GM23338 (cell line): ENCODE data around the gene MAGI1. TPM values are rescaled to one million over a fixed set of nuclear protein-coding genes. Genes with fewer than 3 reads are reported as not detected.

Experiments used
- ATAC-seq: fragments of 200-7000 bp; cut with Tn5 transposase; 3 replicates; pipeline ENCODE4 v1.9.1; 2020
- DNase-seq: peaks from one replicate; pipeline ENCODE4 v3.0.0-alpha.2; 2015; ENCODE audit warnings: low spot score
- H2AFZ ChIP-seq: fragments of 200-600 bp; sonication (generic); 2 replicates; pipeline ENCODE4 v1.8.0; 2016; ENCODE audit warnings: antibody characterized with exemption, mild to moderate bottlenecking, moderate library complexity
- H3F3A ChIP-seq: fragments of 200-600 bp; sonication (generic); replicated peaks from 2 replicates; pipeline ENCODE4 v1.8.0; 2017; ENCODE audit warnings: antibody characterized with exemption, mixed run types, low read depth
- H3K27ac ChIP-seq: fragments of 200-600 bp; sonication (generic); 2 replicates; pipeline ENCODE4 v1.6.1; 2016; ENCODE audit warnings: low read depth
- H3K27me3 ChIP-seq: fragments of 200-600 bp; sonication (generic); 2 replicates; pipeline ENCODE4 v1.8.0; 2016; ENCODE audit warnings: mild to moderate bottlenecking, mixed run types, moderate library complexity; ENCODE audit not compliant: insufficient read depth
- H3K36me3 ChIP-seq: fragments of 200-600 bp; sonication (generic); 2 replicates; pipeline ENCODE4 v1.8.0; 2016; ENCODE audit warnings: mild to moderate bottlenecking; ENCODE audit not compliant: insufficient read depth
- H3K4me1 ChIP-seq: fragments of 200-600 bp; sonication (generic); 2 replicates; pipeline ENCODE4 v1.8.0; 2016; ENCODE audit warnings: mild to moderate bottlenecking, moderate library complexity; ENCODE audit not compliant: insufficient read depth
- H3K4me2 ChIP-seq: fragments of 200-600 bp; sonication (generic); 2 replicates; pipeline ENCODE4 v1.7.1; 2017; ENCODE audit warnings: mixed run types
- H3K4me3 ChIP-seq: fragments of 200-600 bp; sonication (generic); 2 replicates; pipeline ENCODE4 v1.6.1; 2016; ENCODE audit warnings: mixed run types
- H3K79me2 ChIP-seq: fragments of 200-600 bp; sonication (generic); replicated peaks from 2 replicates; pipeline ENCODE4 v1.8.0; 2017; ENCODE audit warnings: mild to moderate bottlenecking; ENCODE audit not compliant: insufficient read depth
- H3K9me2 ChIP-seq: fragments of 200-600 bp; sonication (generic); 2 replicates; pipeline ENCODE4 v1.8.0; 2017; ENCODE audit not compliant: insufficient read depth
- H4K20me1 ChIP-seq: fragments of 200-600 bp; sonication (generic); replicated peaks from 2 replicates; pipeline ENCODE4 v1.8.0; 2017; ENCODE audit warnings: mild to moderate bottlenecking; ENCODE audit not compliant: insufficient read depth
- H3K27ac Mint-ChIP-seq: 2 replicates; pipeline ENCODE4 v1.8.0; 2020; ENCODE audit warnings: inconsistent platforms, mild to moderate bottlenecking, moderate library complexity, mixed read lengths
- H3K27me3 Mint-ChIP-seq: 3 replicates; pipeline ENCODE4 v1.8.0; 2022; ENCODE audit warnings: low read depth, mild to moderate bottlenecking, moderate library complexity, mixed read lengths, inconsistent platforms; ENCODE audit not compliant: insufficient read depth, poor library complexity
- H3K36me3 Mint-ChIP-seq: 3 replicates; pipeline ENCODE4 v1.8.0; 2021; ENCODE audit warnings: low read depth, mild to moderate bottlenecking, inconsistent platforms, moderate library complexity, mixed read lengths
- H3K4me1 Mint-ChIP-seq: 3 replicates; pipeline ENCODE4 v1.8.0; 2020; ENCODE audit warnings: mild to moderate bottlenecking, inconsistent platforms, mixed read lengths
- H3K4me3 Mint-ChIP-seq: 3 replicates; pipeline ENCODE4 v1.8.0; 2021; ENCODE audit warnings: moderate library complexity, mild to moderate bottlenecking, inconsistent platforms, mixed read lengths
- H3K9me3 Mint-ChIP-seq: 3 replicates; pipeline ENCODE4 v1.8.0; 2020; ENCODE audit warnings: moderate library complexity, mild to moderate bottlenecking, inconsistent platforms, mixed read lengths
- EZH2 ChIP-seq: fragments of 200-600 bp; sonication (generic); IDR thresholded peaks from one replicate; pipeline ENCODE4 v1.8.0; 2017; ENCODE audit warnings: antibody characterized with exemption, mild to moderate bottlenecking, low read depth; ENCODE audit not compliant: unreplicated experiment
- EZH2phosphoT487 ChIP-seq: fragments of 200-600 bp; sonication (generic); IDR thresholded peaks from one replicate; pipeline ENCODE4 v1.8.1; 2018; ENCODE audit warnings: antibody characterized with exemption; ENCODE audit not compliant: unreplicated experiment
- JUNB ChIP-seq: IDR thresholded peaks from one replicate; pipeline ENCODE4 v1.6.1; 2016; ENCODE audit warnings: antibody characterized with exemption; ENCODE audit not compliant: unreplicated experiment
- NANOG ChIP-seq: IDR thresholded peaks from 2 replicates; pipeline ENCODE4 v1.6.1; 2016; ENCODE audit warnings: antibody characterized with exemption, borderline replicate concordance
- POLR2AphosphoS5 ChIP-seq: IDR thresholded peaks from 2 replicates; pipeline ENCODE4 v1.6.1; 2016; ENCODE audit warnings: antibody characterized with exemption, low read depth
- ZNF331 ChIP-seq: fragments of 250-450 bp; sonication (Bioruptor Pico); IDR thresholded peaks from 2 replicates; pipeline ENCODE4 v1.5.0; 2020; ENCODE audit warnings: low read depth, mild to moderate bottlenecking, moderate library complexity
- polyA plus RNA-seq: library from polyadenylated mRNA; unstranded; fragments of >200 nt; fragmentation: Nextera tagmentation; extraction: Ambion mirVana; gene quantifications from 2 replicates; pipeline ENCODE4 v1.2.1, GENCODE V29; 2016
- total RNA-seq: library from RNA; depleted of rRNA; stranded (reverse); fragments of >200 nt; shearing (Covaris generic); gene quantifications from 2 replicates; pipeline ENCODE4 v1.2.3, GENCODE V29; 2014
- TF ChIP-seq, protein P1 (sequence below): fragments of 250-450 bp; sonication (Bioruptor Pico); IDR thresholded peaks from 2 replicates; pipeline ENCODE4 v1.5.0; 2020; ENCODE audit warnings: mild to moderate bottlenecking, moderate library complexity
- TF ChIP-seq, protein P2 (sequence below): IDR thresholded peaks from one replicate; pipeline ENCODE4 v1.6.1; 2018; ENCODE audit warnings: antibody characterized with exemption; ENCODE audit not compliant: unreplicated experiment

MAGI1 gene
- total and polyA plus RNA-seq, 2 experiments from 2014 or later: 27.4 to 71.2 TPM

DNA sequence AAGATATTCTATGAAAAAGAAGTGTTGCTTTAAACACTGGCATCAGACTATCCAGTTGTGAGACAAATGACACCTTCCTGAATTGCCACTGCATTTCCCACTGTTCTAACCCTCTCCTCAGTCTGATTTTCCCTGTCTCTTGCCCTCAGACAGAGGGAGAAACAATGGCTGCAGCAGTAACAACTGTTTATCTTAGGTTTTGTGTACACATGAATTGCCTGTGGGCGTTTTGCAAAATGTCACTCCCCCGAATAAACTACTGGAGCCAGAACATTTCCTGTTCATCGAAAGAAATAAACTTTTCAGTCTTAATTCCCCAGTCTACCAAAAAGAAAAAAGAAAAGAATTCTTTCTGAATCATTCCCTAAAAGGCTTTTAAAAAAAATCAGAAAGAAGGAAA, 155.1 kb downstream of the MAGI1 start (continued):
- TF ChIP-seq, protein P1, sequence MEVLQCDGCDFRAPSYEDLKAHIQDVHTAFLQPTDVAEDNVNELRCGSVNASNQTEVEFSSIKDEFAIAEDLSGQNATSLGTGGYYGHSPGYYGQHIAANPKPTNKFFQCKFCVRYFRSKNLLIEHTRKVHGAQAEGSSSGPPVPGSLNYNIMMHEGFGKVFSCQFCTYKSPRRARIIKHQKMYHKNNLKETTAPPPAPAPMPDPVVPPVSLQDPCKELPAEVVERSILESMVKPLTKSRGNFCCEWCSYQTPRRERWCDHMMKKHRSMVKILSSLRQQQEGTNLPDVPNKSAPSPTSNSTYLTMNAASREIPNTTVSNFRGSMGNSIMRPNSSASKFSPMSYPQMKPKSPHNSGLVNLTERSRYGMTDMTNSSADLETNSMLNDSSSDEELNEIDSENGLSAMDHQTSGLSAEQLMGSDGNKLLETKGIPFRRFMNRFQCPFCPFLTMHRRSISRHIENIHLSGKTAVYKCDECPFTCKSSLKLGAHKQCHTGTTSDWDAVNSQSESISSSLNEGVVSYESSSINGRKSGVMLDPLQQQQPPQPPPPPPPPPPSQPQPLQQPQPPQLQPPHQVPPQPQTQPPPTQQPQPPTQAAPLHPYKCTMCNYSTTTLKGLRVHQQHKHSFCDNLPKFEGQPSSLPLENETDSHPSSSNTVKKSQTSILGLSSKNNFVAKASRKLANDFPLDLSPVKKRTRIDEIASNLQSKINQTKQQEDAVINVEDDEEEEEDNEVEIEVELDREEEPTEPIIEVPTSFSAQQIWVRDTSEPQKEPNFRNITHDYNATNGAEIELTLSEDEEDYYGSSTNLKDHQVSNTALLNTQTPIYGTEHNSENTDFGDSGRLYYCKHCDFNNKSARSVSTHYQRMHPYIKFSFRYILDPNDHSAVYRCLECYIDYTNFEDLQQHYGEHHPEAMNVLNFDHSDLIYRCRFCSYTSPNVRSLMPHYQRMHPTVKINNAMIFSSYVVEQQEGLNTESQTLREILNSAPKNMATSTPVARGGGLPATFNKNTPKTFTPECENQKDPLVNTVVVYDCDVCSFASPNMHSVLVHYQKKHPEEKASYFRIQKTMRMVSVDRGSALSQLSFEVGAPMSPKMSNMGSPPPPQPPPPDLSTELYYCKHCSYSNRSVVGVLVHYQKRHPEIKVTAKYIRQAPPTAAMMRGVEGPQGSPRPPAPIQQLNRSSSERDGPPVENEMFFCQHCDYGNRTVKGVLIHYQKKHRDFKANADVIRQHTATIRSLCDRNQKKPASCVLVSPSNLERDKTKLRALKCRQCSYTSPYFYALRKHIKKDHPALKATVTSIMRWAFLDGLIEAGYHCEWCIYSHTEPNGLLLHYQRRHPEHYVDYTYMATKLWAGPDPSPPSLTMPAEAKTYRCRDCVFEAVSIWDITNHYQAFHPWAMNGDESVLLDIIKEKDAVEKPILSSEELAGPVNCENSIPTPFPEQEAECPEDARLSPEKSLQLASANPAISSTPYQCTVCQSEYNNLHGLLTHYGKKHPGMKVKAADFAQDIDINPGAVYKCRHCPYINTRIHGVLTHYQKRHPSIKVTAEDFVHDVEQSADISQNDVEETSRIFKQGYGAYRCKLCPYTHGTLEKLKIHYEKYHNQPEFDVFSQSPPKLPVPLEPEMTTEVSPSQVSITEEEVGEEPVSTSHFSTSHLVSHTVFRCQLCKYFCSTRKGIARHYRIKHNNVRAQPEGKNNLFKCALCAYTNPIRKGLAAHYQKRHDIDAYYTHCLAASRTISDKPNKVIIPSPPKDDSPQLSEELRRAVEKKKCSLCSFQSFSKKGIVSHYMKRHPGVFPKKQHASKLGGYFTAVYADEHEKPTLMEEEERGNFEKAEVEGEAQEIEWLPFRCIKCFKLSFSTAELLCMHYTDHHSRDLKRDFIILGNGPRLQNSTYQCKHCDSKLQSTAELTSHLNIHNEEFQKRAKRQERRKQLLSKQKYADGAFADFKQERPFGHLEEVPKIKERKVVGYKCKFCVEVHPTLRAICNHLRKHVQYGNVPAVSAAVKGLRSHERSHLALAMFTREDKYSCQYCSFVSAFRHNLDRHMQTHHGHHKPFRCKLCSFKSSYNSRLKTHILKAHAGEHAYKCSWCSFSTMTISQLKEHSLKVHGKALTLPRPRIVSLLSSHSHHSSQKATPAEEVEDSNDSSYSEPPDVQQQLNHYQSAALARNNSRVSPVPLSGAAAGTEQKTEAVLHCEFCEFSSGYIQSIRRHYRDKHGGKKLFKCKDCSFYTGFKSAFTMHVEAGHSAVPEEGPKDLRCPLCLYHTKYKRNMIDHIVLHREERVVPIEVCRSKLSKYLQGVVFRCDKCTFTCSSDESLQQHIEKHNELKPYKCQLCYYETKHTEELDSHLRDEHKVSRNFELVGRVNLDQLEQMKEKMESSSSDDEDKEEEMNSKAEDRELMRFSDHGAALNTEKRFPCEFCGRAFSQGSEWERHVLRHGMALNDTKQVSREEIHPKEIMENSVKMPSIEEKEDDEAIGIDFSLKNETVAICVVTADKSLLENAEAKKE (CRISPR knock-in tag): no peak
- TF ChIP-seq NANOG (no peak), JUNB (no peak), POLR2AphosphoS5 (no peak), ZNF331 (CRISPR knock-in tag) (no peak)
- TF ChIP-seq, protein P2, sequence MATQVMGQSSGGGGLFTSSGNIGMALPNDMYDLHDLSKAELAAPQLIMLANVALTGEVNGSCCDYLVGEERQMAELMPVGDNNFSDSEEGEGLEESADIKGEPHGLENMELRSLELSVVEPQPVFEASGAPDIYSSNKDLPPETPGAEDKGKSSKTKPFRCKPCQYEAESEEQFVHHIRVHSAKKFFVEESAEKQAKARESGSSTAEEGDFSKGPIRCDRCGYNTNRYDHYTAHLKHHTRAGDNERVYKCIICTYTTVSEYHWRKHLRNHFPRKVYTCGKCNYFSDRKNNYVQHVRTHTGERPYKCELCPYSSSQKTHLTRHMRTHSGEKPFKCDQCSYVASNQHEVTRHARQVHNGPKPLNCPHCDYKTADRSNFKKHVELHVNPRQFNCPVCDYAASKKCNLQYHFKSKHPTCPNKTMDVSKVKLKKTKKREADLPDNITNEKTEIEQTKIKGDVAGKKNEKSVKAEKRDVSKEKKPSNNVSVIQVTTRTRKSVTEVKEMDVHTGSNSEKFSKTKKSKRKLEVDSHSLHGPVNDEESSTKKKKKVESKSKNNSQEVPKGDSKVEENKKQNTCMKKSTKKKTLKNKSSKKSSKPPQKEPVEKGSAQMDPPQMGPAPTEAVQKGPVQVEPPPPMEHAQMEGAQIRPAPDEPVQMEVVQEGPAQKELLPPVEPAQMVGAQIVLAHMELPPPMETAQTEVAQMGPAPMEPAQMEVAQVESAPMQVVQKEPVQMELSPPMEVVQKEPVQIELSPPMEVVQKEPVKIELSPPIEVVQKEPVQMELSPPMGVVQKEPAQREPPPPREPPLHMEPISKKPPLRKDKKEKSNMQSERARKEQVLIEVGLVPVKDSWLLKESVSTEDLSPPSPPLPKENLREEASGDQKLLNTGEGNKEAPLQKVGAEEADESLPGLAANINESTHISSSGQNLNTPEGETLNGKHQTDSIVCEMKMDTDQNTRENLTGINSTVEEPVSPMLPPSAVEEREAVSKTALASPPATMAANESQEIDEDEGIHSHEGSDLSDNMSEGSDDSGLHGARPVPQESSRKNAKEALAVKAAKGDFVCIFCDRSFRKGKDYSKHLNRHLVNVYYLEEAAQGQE: no peak

DNA sequence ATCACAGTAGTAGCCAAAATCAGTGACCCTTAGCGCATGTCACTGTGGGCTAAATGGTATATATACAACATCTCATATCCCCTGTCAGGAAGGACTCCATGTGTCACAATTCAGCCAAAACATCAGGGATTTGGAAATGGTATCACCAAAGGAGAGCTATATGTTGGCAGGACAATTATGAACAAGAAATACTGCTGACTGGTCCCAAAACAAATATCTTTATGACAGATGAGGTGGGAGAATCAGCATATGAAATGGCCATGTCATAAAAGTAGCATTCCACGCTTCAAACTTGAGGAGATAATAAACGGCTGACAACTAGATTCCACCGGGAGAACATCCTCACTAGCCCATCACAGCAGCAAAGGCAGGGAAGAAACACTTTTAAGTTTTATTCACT, 158.4 kb downstream of the MAGI1 start:
- Histone ChIP-seq H3K79me2 (peaks cover 85% of the 10 kb centered on the region), H3K4me3 (no peak overlapping the region), H2AFZ (no peak overlapping the region), H3K4me1 (peaks cover 31% of the 10 kb centered on the region), H3K4me2 (no peak overlapping the region), H3K36me3 (no peaks in the 10 kb centered on the region), H3K9me2 (no peaks in the 10 kb centered on the region), H3K27ac (no peak overlapping the region), H3K27me3 (no peaks in the 10 kb centered on the region), H3F3A (no peaks in the 10 kb centered on the region), H4K20me1 (peaks cover 3% of the 10 kb centered on the region)
- H3K27ac Mint-ChIP-seq: no peak overlapping the region
- H3K9me3 Mint-ChIP-seq: no peaks in the 10 kb centered on the region
- H3K4me1 Mint-ChIP-seq: peaks cover 39% of the 10 kb centered on the region
- H3K27me3 Mint-ChIP-seq: peaks cover 7% of the 10 kb centered on the region
- H3K4me3 Mint-ChIP-seq: no peak overlapping the region
- DNase-seq: no peak
- ATAC-seq: no peak
- no peaks in the 10 kb centered on the region for H3K36me3 Mint-ChIP-seq
- TF ChIP-seq EZH2phosphoT487: no peak
- no peak for TF ChIP-seq EZH2
- no peak for TF ChIP-seq JUNB
